HG03575 (cell line): ENCODE data around the gene SACM1L.

ENCODE experiments used
- ATAC-seq: cut with Tn5 transposase; IDR thresholded peaks from one replicate; pipeline ENCODE4 v1.9.1; 2021; ENCODE audit not compliant: unreplicated experiment, insufficient number of reproducible peaks, low FRiP score; ENCODE audit errors: extremely low read depth

SACM1L gene

GRCh38 chr3:45776611-45777010, 87.4 kb downstream of the SACM1L start:
- no peak for ATAC-seq

GRCh38 chr3:45777111-45777745, 88.0 kb downstream of the SACM1L start:
- no peak for ATAC-seq

DNA sequence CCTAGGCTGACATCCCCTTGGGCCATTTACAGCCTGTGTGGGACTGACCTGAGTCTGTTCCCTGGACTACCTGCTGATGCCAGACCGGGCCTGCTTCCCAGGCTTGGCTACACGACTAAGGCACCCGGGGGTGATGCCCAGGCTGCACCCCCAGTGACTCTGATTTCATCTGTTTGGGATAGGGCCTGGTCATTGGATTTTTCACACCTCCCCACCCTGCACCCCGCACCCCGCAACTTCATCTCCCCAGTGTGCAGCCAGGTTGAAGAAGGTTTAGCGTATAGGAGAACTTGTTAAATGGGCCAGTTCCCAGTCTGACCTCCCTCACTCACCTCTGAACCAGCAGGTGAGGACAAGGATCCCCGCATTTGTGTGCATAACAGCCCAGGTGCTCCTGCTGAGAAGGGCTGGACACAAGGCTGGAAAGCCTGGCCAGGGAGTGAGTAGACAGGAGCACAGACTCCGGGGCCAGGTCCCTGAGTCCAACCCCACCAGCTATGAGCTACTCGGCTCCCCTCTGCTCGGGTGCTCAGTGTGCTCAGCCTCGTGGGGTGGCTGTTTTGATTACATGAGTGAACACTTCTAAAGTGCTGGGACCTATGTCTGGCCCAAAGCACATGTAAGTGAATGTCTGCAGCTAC, 88.7 kb downstream of the SACM1L start:
- no peak for ATAC-seq

DNA sequence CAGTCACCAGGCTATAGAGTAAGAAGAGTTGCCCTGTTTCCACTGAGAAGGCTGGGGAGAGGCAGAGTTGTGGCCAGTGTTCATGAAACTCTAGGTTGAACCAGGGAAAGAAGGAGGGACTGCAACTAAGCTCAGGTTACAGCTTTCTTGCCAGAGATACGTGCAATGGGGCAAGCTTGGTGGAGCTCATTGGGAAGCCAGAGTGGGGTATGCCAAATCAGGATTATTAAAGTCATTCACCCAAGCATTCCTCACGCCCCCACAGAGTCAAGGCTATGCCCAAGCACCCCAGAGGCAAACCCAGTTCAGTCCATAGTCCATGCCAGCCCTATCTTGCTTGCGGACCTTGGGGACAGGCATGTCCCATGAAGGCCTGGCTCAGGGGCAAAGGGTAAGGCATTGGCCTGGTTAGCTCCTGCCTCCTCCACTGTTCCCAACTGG, 89.6 kb downstream of the SACM1L start:
- ATAC-seq: no peak

DNA sequence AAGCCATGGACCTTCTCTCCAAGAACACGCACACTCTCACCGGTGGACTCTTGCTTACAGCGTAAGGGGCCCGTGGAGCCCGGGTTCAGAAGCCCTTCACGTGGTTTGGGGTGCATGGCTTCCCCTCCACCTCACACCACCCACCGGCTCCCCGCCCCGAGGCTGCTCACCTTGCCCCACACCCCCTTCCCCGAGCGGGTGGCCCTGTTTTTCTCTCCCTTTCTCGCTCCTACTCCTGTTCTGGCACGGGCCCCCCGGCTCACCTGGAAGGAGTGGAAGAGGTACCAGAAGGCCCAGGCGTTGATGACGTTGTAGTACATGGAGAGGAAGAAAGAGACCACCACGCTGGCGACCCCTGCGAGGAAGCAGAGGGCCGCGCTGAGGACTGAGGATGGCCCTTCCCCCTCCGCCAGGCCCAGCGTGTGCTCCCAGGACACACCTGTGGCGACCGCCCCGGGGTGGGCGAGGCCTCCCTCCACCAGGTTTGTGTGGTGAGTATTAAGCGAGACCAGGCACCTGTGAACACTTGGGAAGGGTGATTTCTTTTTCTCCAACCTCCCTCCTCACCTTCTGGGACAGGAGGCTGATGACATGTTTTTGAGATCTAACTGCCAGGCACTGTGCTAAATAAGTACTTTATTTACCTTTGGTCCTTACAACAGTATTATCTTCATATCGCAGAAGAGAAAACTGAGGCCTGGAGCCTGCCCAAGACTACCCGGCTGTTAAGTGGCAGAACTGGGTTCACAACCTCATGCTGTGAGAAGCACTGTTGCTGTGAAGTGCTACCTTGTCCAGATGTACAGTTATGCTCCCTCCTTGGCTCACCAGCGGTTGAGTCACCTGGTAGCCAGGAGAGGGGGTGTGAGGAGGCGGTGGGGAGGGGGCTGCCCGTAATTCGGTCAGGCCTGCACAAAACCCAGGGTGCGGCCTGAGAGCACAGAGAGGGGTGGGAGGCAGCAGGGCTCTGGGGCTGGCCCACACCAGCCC, 90.8 kb downstream of the SACM1L start:
- ATAC-seq: no peak

DNA sequence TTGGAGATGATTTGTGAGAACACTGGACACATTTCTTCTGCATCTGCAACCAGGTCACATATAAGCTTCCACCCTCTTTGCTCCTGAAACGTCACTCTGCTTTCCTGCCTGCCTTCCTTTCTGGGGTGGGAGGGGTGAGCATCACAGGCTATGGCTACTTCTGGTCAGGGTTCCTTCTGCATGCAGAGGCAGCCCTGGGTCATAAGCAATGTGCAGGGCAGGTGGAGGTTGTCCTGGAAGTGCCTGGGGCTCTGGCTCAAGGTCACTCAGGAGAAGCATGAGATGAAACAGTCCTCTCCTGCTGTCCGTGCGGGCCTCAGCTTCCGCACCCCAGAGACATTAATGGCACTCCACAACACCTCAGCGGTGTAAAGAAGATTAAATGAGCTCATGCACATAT, 92.1 kb downstream of the SACM1L start:
- ATAC-seq: no peak

GRCh38 chr3:45781841-45782240, 92.6 kb downstream of the SACM1L start:
- no peak for ATAC-seq

DNA sequence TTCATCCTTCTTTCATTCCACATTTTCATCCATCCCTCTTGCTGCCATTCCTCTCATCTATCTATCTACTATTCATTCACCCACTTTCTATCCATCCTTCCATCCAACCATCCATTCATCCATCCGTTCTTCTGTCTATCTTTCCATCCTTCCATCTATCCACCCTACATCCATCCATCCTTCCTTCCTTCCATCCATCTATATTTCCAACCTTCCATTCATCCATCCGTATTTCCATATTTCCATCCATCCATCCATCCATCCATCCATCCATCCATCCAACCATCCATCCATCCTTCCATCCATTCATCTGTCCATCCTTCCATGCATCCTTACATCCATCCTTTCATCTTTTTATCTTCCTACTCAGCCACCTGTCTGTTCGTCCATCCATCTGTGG, 93.2 kb downstream of the SACM1L start:
- no peak for ATAC-seq

GRCh38 chr3:45783667-45784066, 94.5 kb downstream of the SACM1L start:
- no peak for ATAC-seq

DNA sequence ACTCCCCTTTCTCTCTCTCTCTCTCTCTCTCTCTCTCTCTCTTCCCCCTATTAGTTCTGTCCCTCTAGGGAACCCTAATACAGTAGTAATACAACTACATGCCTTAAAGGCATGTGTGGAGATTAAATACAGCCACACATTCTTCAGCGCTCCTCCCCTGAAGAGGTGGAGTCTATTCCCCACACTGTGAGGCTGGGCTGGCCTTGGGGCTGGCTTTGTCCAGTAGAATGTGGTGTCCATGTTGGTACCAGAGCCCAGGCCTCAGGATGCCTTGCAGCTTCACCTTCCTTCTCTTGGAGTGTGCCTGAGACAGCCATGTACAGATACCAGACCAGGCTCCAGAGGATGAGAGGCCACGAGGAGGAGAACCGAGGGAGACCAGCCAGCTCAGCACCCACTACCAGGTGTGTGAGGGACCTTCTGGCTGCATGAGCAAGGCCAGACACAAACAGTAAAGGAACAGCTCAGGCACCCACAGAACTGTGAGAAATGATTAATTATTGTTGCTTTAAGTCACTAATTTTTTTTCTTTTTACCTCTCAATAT, 96.5 kb downstream of the SACM1L start:
- ATAC-seq: no peak

- no peak for ATAC-seq
Measured at GRCh38 chr3:45786801-45787495, 97.8 kb downstream of the SACM1L start.

DNA sequence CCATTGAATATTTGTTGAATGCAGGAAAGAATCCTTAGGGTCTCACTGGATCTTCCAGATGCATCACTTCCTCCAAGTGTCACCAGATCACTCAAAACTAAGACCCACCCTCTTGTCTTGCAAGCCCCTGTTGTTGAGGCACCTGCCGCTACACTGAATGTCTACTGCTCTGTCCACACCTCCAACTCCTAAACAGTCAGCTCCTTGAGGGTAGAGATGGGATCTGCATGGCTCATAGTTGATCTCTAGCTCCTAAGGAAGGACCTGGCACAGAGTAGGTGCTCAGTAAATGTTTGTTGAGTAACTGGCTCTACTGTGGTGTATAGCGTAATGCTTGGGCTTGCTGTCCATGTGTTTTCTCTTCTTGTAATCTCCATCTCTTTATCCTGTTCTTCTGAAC, 98.4 kb downstream of the SACM1L start:
- no peak for ATAC-seq

- no peak for ATAC-seq
Measured at GRCh38 chr3:45789235-45789812, 100.1 kb downstream of the SACM1L start.

GRCh38 chr3:45790596-45790995, 101.4 kb downstream of the SACM1L start:
- no peak for ATAC-seq

DNA sequence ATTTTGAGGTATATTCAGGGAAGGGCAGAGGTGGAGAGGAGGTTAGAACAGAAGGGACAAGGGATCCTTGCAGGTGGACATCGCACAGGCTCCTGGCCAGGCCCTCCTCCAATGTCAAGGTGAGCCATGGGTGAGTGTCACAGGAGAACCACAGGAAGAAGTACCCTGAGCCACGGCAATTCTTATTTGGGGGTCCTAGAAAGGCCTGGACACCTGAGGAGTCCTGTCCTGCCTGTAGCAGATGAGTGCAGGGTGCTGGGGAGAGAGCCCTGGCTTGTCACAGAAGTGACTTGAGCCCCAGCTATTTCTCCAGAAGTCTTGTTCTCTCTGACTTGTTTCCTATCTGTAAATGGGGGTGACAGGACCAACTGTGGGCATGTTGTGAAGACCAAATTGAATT, 102.8 kb downstream of the SACM1L start:
- no peak for ATAC-seq

- no peak for ATAC-seq
Measured at GRCh38 chr3:45792516-45793172, 103.4 kb downstream of the SACM1L start.

GRCh38 chr3:45793482-45794176, 104.4 kb downstream of the SACM1L start:
- ATAC-seq: no peak

GRCh38 chr3:45794177-45794560, 105.0 kb downstream of the SACM1L start:
- ATAC-seq: no peak
